HCT116 (cell line): ENCODE results near the gene PSME3IP1. TPM values are rescaled to one million over a fixed set of nuclear protein-coding genes. Genes with fewer than 3 reads are reported as not detected.

Source experiments
- ATAC-seq: fragments of 200-7000 bp; cut with Tn5 transposase; 2 replicates; pipeline ENCODE4 v1.9.1; 2020; ENCODE audit warnings: mild to moderate bottlenecking, moderate library complexity
- BruUV-seq: library from RNA; stranded (reverse); fragments of 400-500 nt; replicated peaks from 2 replicates; lab custom pipeline; 2021; lab: Mats Ljungman, UMichigan
- CTCF ChIA-PET: fragments of 300-600 bp; sonication (Branson Sonifier 250); formaldehyde crosslinking; loops from one replicate; lab custom pipeline; 2021; ENCODE audit warnings: antibody characterized with exemption; lab: Charles Lee
- POLR2A ChIA-PET: fragments of 300-600, 350-600 bp; sonication (Branson Sonifier 250); formaldehyde crosslinking; loops from one replicate; lab custom pipeline; 2021; ENCODE audit warnings: antibody characterized with exemption; lab: Charles Lee
- RAD21 ChIA-PET, 2 experiments: fragments of 300-600 bp; sonication (Branson Sonifier 250); formaldehyde crosslinking; loops; one replicate each; lab custom pipeline; 2023; ENCODE audit warnings: low total read pairs in 2 of 2; ENCODE audit not compliant: uncharacterized antibody in 2 of 2, unreplicated experiment in 2 of 2, low non-redundant PET in 1 of 2; lab: Charles Lee
- DNase-seq: peaks from one replicate; pipeline ENCODE4 v3.0.0-alpha.2; 2010; ENCODE audit warnings: low read depth, low spot score
- H2AFZ ChIP-seq: fragments of 200-600 bp; shearing (Covaris generic), sonication (generic); 2 replicates; pipeline ENCODE4 v1.6.1; 2017; ENCODE audit warnings: low read depth, mixed run types, mixed read lengths, antibody characterized with exemption, low read length; ENCODE audit not compliant: poor library complexity, severe bottlenecking
- H3K27ac ChIP-seq: 2 replicates; pipeline ENCODE4 v1.5.1; 2012; ENCODE audit warnings: low read depth, low read length
- H3K27me3 ChIP-seq: fragments of 200-600 bp; sonication (generic); 2 replicates; pipeline ENCODE4 v1.6.1; 2016; ENCODE audit warnings: mixed run types, low read length, mixed read lengths; ENCODE audit not compliant: insufficient read depth
- H3K36me3 ChIP-seq, 2 experiments: fragments of 200-500 bp in 1 of 2; fragments of 200-600 bp in 1 of 2; sonication (Bioruptor generic) in 1 of 2; sonication (generic) in 1 of 2; 2 replicates each; pipeline versions ENCODE4 v1.5.1 to v1.6.1; 2014 to 2016; ENCODE audit warnings: low read length in 2 of 2, inconsistent platforms in 1 of 2, mixed read lengths in 1 of 2, mixed run types in 1 of 2; ENCODE audit not compliant: insufficient read depth in 2 of 2, control insufficient read depth in 1 of 2
- H3K4me1 ChIP-seq, 2 experiments: fragments of 200-600 bp in 1 of 2; sonication (generic) in 1 of 2; 2 replicates each; pipeline versions ENCODE4 v1.5.1 to v1.6.1; 2012 to 2017; ENCODE audit warnings: low read length in 2 of 2, inconsistent platforms in 1 of 2, mild to moderate bottlenecking in 1 of 2, mixed read lengths in 1 of 2, mixed run types in 1 of 2, moderate library complexity in 1 of 2; ENCODE audit not compliant: insufficient read depth in 2 of 2, control insufficient read depth in 1 of 2
- H3K4me2 ChIP-seq: fragments of 200-600 bp; sonication (generic); 2 replicates; pipeline ENCODE4 v1.6.1; 2017; ENCODE audit warnings: mixed run types, low read length, mixed read lengths
- H3K4me3 ChIP-seq, 2 experiments: fragments of 200-600 bp in 1 of 2; sonication (generic) in 1 of 2; replicated peaks in 1 of 2; 2 replicates each; pipeline ENCODE4 v1.5.1; 2011 to 2016; ENCODE audit warnings: low read length in 2 of 2, control low read depth in 1 of 2, low read depth in 1 of 2, mild to moderate bottlenecking in 1 of 2, mixed read lengths in 1 of 2, mixed run types in 1 of 2
- H3K79me2 ChIP-seq: fragments of 200-600 bp; sonication (generic); 2 replicates; pipeline ENCODE4 v1.6.1; 2017; ENCODE audit warnings: mild to moderate bottlenecking, mixed run types, low read length, moderate library complexity, mixed read lengths; ENCODE audit not compliant: insufficient read depth
- H3K9ac ChIP-seq: fragments of 200-600 bp; sonication (generic); 2 replicates; pipeline ENCODE4 v1.6.1; 2016; ENCODE audit warnings: low read length, mixed read lengths
- H3K9me2 ChIP-seq: fragments of 200-600 bp; sonication (generic), shearing (Covaris generic); 2 replicates; pipeline ENCODE4 v1.6.1; 2017; ENCODE audit warnings: mixed run types, mild to moderate bottlenecking, moderate library complexity; ENCODE audit not compliant: insufficient read depth
- H3K9me3 ChIP-seq, 2 experiments: fragments of 200-500 bp in 1 of 2; fragments of 200-600 bp in 1 of 2; sonication (Bioruptor generic) in 1 of 2; sonication (generic) in 1 of 2; 2 replicates each; pipeline ENCODE4 v1.6.1; 2014 to 2017; ENCODE audit warnings: low read length in 2 of 2, mixed read lengths in 2 of 2, inconsistent platforms in 1 of 2, low read depth in 1 of 2, mild to moderate bottlenecking in 1 of 2, mixed run types in 1 of 2, moderate library complexity in 1 of 2; ENCODE audit not compliant: control insufficient read depth in 1 of 2, insufficient read depth in 1 of 2
- H4K20me1 ChIP-seq: fragments of 200-600 bp; sonication (generic), shearing (Covaris generic); 2 replicates; pipeline ENCODE4 v1.6.1; 2017; ENCODE audit warnings: mixed run types, mild to moderate bottlenecking, moderate library complexity; ENCODE audit not compliant: insufficient read depth
- CEBPB ChIP-seq: IDR thresholded peaks from 2 replicates; pipeline ENCODE4 v1.6.1; 2012; ENCODE audit warnings: low read depth
- EGR1 ChIP-seq: IDR thresholded peaks from 2 replicates; pipeline ENCODE4 v1.6.1; 2012; ENCODE audit warnings: low read depth
- EZH2 ChIP-seq: fragments of 200-600 bp; sonication (generic); IDR thresholded peaks from 2 replicates; pipeline ENCODE4 v1.6.1; 2017; ENCODE audit warnings: antibody characterized with exemption, mixed run types
- EZH2phosphoT487 ChIP-seq: fragments of 200-600 bp; IDR thresholded peaks from 2 replicates; pipeline ENCODE4 v1.6.1; 2018; ENCODE audit warnings: antibody characterized with exemption, borderline replicate concordance
- JUND ChIP-seq: IDR thresholded peaks from 2 replicates; pipeline ENCODE4 v1.6.1; 2012
- SP1 ChIP-seq: IDR thresholded peaks from 2 replicates; pipeline ENCODE4 v1.6.1; 2012; ENCODE audit warnings: low read depth
- SRF ChIP-seq: IDR thresholded peaks from 2 replicates; pipeline ENCODE4 v1.6.1; 2012; ENCODE audit warnings: low read depth
- TCF7L2 ChIP-seq: IDR thresholded peaks from 2 replicates; pipeline ENCODE4 v1.7.0; 2011; ENCODE audit warnings: borderline replicate concordance, inconsistent platforms; ENCODE audit not compliant: insufficient read depth, insufficient read length; ENCODE audit errors: extremely low read depth
- YY1 ChIP-seq: IDR thresholded peaks from 2 replicates; pipeline ENCODE4 v1.6.1; 2011; ENCODE audit warnings: low read length, low read depth, moderate library complexity, mild to moderate bottlenecking; ENCODE audit not compliant: insufficient replicate concordance; ENCODE audit errors: extremely low read depth
- ZFX ChIP-seq: fragments of 450-650 bp; IDR thresholded peaks from 2 replicates; pipeline ENCODE4 v1.6.1; 2017
- ZNF274 ChIP-seq: fragments of 200-500 bp; sonication (Bioruptor generic); IDR thresholded peaks from 2 replicates; pipeline ENCODE4 v1.6.1; 2014; ENCODE audit warnings: mild to moderate bottlenecking, low read depth, low read length, inconsistent platforms
- intact Hi-C: fragments of 100-400 bp; cut with micrococcal nuclease; formaldehyde crosslinking; loops from 2 replicates; pipeline ENCODE4 v1.10.0; 2022
- total RNA-seq: library from RNA; stranded (reverse); gene quantifications from one replicate; pipeline ENCODE4 v1.2.1, GENCODE V29; 2021; ENCODE audit not compliant: unreplicated experiment
- TF ChIP-seq, protein P1 (sequence below): IDR thresholded peaks from 2 replicates; pipeline ENCODE4 v1.6.1; 2012

Gene PSME3IP1
- total RNA-seq, 1 experiment from 2014 or later, result 88.5 TPM

DNA sequence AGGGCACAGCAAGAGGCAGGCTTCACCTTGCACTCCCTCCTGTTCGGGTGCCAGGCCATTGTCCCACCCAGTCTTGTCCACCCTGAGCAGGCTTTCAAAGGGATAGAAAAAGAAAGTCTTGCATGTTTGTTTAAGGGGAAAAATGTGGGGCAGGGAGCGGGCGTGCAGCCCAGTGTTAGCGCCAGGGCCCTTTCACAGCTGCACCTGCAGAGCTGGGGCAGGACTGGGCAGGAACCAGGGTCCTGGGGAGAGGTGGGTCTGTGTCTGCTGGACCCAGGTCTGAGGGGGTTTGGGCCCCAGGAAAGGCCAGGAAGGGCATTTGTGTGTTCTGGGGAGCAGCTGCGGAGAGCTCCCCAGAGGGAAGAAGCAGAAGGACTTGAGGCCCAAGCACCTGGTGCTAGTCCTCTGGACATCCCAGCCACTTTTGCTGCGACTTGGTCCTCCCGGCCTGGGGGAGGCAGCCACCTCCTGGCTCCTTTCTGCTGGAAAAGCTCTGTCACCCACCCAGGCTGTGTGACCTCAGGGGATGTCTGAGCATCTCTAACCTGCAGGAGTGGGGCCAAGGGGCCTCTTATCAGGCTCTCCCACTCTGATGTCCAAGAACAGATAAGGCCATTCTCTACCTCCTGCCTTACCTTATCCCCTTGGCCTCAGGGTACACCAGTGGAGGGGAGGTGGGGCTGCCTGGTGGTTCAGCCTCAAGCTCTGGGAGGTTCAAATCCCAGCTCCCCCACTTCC is 44.7 kb downstream of the PSME3IP1 start (continued):
- TF ChIP-seq YY1 (no peak), EZH2phosphoT487 (no peak), ZNF274 (no peak), SRF (no peak), JUND (no peak), CEBPB (no peak), EGR1 (no peak), ZFX (no peak), TCF7L2 (no peak)
- TF ChIP-seq, protein P1, sequence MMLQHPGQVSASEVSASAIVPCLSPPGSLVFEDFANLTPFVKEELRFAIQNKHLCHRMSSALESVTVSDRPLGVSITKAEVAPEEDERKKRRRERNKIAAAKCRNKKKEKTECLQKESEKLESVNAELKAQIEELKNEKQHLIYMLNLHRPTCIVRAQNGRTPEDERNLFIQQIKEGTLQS, result no peak
- TF ChIP-seq, all 23 proteins: peak for 0

DNA sequence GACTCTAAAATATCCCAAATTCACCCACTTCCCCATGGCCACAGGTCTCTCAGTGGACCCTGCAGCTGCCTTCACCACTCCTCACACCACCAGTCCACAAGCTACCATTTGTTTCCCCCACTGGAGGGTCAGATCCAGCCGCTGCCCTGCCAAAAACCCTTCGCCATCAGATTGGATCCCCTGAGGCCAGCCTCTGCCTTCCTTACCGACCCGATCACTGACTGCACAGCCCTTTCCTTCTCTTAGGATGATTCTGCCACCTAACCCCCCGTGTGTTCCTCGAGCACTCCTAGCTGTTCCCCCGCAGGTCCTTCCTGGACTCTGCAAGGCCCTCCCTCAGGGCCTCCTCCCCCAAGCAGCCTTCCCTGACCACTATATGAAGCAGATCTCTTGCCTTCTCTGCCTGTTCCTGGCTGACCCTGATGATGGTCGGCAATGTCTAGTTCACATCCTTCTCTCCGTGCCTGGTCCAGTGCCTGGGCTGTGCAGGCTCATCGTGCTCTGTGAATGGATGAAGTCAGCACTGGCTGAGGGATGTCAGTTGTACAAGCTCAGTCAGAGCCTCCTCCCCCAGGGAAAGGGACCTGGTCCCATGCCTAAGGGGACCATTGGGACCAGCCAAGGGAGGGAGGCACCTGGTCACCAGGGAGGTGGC is 47.4 kb downstream of the PSME3IP1 start:
- Histone ChIP-seq H4K20me1 (no peaks in the 10 kb centered on the region), H3K9me2 (no peaks in the 10 kb centered on the region), H3K4me2 (no peak overlapping the region), H3K27ac (no peak overlapping the region), H3K9me3 (no peaks in the 10 kb centered on the region), H3K4me1 (no peaks in the 10 kb centered on the region; a peak in 1 of 4 replicates), H3K79me2 (no peaks in the 10 kb centered on the region), H3K9ac (no peak overlapping the region), H3K27me3 (no peaks in the 10 kb centered on the region)
- intact Hi-C loops, result no loop called here
- RAD21 ChIA-PET, result no interaction called here
- no TSS peak for BruUV-seq
- POLR2A ChIA-PET, result no interaction called here
- CTCF ChIA-PET, result no interaction called here
- DNase-seq, result no peak
- ATAC-seq, result no peak
- TF ChIP-seq TCF7L2 (no peak), ZFX (no peak), EZH2 (no peak), SP1 (no peak)
- TF ChIP-seq, all 23 proteins: peak for 0
- no peak overlapping the region for H3K4me3 ChIP-seq
- no peaks in the 10 kb centered on the region for H3K36me3 ChIP-seq
- no peak overlapping the region for H2AFZ ChIP-seq
